HCEC 1CT (cell line): Measurements from ENCODE around the gene CYP1A2.

Experiments
- DNase-seq: peaks from one replicate; pipeline ENCODE4 v3.0.0-alpha.2; 2017

Gene CYP1A2

GRCh38 chr15:74790080-74790916 lies 41.7 kb downstream of the CYP1A2 start:
- peak; percentile 77 for DNase-seq

GRCh38 chr15:74791007-74791406 lies 42.4 kb downstream of the CYP1A2 start:
- DNase-seq = no peak

GRCh38 chr15:74791667-74792066 lies 43.0 kb downstream of the CYP1A2 start:
- no peak for DNase-seq

- no peak for DNase-seq
These were observed 43.8 kb downstream of the CYP1A2 start for GRCh38 chr15:74792227-74793016.

GRCh38 chr15:74793135-74794028 lies 44.7 kb downstream of the CYP1A2 start:
- no peak for DNase-seq

- no peak for DNase-seq
These were observed 45.8 kb downstream of the CYP1A2 start for GRCh38 chr15:74794248-74794969.

- DNase-seq = no peak
These were observed 46.3 kb downstream of the CYP1A2 start for GRCh38 chr15:74794970-74795349.

- no peak for DNase-seq
These were observed 47.5 kb downstream of the CYP1A2 start for GRCh38 chr15:74795966-74796625.

- no peak for DNase-seq
These were observed 50.0 kb downstream of the CYP1A2 start for GRCh38 chr15:74798388-74799254.

- DNase-seq = no peak
These were observed 50.7 kb downstream of the CYP1A2 start for GRCh38 chr15:74799255-74799855.

- peak; percentile 45 for DNase-seq
These were observed 51.4 kb downstream of the CYP1A2 start for GRCh38 chr15:74799856-74800558.

- DNase-seq = no peak
These were observed 52.0 kb downstream of the CYP1A2 start for GRCh38 chr15:74800559-74801094.

GRCh38 chr15:74801311-74801997 lies 52.8 kb downstream of the CYP1A2 start:
- DNase-seq = no peak

GRCh38 chr15:74802290-74802689 lies 53.6 kb downstream of the CYP1A2 start:
- no peak for DNase-seq

- DNase-seq = no peak
These were observed 54.3 kb downstream of the CYP1A2 start for GRCh38 chr15:74802862-74803447.

- DNase-seq = no peak
These were observed 56.3 kb downstream of the CYP1A2 start for GRCh38 chr15:74804935-74805334.
